GM12864 (cell line): ENCODE data around the gene HTT.

ENCODE experiments used
- DNase-seq: peaks from one replicate; pipeline ENCODE4 v3.0.0-alpha.2; 2011; ENCODE audit warnings: low read depth
- H3K4me3 ChIP-seq: 2 replicates; pipeline ENCODE4 v1.5.1; 2011; ENCODE audit warnings: mild to moderate bottlenecking, low read depth, low read length, control low read depth
- TF ChIP-seq, protein P1 (sequence below): IDR thresholded peaks from 2 replicates; pipeline ENCODE4 v1.5.1; 2011; ENCODE audit warnings: low read depth, mild to moderate bottlenecking, moderate library complexity, low read length, control low read depth, inconsistent platforms; ENCODE audit errors: missing control alignments

Gene HTT

DNA sequence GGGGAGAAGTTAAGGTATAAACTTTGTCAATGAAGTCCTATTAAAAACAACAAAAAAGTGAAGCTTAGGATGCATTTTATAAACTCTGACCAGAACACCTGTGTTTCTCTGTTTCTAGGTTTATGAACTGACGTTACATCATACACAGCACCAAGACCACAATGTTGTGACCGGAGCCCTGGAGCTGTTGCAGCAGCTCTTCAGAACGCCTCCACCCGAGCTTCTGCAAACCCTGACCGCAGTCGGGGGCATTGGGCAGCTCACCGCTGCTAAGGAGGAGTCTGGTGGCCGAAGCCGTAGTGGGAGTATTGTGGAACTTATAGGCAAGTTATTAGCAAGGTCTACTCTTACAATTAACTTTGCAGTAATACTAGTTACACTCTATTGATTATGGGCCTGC lies 46.6 kb downstream of the HTT start:
- no peak overlapping the region for H3K4me3 ChIP-seq
- TF ChIP-seq, protein P1, sequence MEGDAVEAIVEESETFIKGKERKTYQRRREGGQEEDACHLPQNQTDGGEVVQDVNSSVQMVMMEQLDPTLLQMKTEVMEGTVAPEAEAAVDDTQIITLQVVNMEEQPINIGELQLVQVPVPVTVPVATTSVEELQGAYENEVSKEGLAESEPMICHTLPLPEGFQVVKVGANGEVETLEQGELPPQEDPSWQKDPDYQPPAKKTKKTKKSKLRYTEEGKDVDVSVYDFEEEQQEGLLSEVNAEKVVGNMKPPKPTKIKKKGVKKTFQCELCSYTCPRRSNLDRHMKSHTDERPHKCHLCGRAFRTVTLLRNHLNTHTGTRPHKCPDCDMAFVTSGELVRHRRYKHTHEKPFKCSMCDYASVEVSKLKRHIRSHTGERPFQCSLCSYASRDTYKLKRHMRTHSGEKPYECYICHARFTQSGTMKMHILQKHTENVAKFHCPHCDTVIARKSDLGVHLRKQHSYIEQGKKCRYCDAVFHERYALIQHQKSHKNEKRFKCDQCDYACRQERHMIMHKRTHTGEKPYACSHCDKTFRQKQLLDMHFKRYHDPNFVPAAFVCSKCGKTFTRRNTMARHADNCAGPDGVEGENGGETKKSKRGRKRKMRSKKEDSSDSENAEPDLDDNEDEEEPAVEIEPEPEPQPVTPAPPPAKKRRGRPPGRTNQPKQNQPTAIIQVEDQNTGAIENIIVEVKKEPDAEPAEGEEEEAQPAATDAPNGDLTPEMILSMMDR = no peak
- DNase-seq = no peak

GRCh38 chr4:3121596-3121995 lies 47.1 kb downstream of the HTT start:
- H3K4me3 ChIP-seq = no peak overlapping the region
- TF ChIP-seq, protein P1 = no peak
- DNase-seq = no peak

- TF ChIP-seq, protein P1 = no peak
- no peak for DNase-seq
- H3K4me3 ChIP-seq = no peak overlapping the region
Observed at GRCh38 chr4:3122081-3122563, 47.6 kb downstream of the HTT start.

GRCh38 chr4:3123181-3123671 lies 48.7 kb downstream of the HTT start:
- no peak for DNase-seq
- no peak overlapping the region for H3K4me3 ChIP-seq
- TF ChIP-seq, protein P1 = no peak

DNA sequence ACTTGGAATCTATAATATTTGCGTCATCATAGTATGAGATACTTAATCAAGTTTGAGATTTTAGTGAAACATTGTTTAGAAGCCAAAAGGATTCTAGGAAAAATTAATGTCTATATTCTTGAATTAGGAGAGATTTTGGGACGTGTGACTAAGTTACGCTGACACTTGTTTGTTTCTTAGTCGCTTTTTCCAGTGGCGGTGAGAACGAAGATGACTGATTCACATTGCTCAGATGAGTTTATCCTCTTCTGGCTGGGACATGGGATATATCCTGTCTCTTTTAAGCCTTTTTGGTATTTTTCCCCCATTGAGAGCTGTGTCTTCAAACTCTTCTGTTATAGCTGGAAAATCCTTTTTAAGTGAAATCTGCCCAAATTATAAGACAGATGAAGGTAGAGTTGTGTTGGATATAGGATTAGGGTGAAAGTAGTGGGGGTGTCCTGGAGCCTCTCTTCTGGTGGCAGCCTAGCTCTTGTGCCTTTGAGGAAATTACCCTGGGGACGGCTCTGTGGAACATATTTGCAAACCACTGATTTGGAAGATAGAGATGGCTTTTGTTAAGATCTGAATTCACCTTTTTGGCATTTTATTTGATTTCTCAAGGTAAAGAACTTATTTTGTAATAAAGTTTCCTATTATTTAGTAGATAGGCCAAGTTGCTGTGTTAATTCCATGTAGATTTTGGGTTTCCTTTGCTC lies 49.7 kb downstream of the HTT start:
- TF ChIP-seq, protein P1 = no peak
- DNase-seq = no peak
- H3K4me3 ChIP-seq = no peak overlapping the region

DNA sequence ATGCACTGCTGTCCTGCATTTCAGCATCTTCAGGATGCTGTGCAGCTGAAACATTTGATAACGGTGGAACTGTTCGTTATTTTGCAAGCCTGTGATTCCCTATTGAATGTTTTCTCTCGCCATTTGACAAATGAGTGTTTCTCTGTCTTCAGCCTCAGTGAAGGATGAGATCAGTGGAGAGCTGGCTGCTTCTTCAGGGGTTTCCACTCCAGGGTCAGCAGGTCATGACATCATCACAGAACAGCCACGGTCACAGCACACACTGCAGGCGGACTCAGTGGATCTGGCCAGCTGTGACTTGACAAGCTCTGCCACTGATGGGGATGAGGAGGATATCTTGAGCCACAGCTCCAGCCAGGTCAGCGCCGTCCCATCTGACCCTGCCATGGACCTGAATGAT lies 52.6 kb downstream of the HTT start:
- TF ChIP-seq, protein P1 = no peak

GRCh38 chr4:3128058-3128457 lies 53.6 kb downstream of the HTT start:
- no peak overlapping the region for H3K4me3 ChIP-seq
- TF ChIP-seq, protein P1 = no peak
- no peak for DNase-seq

More for the DNA sequence above, 52.6 kb downstream of the HTT start:
- no peak for DNase-seq
- H3K4me3 ChIP-seq = no peak overlapping the region
